GM19468 (cell line): ENCODE data around the gene EEA1.
"Not testable (repeated sequence)": the region's sequence is repeated elsewhere in the genome, so short reads cannot be mapped to it uniquely, and the experiment has no call there.

Source experiments
- ATAC-seq: cut with Tn5 transposase; IDR thresholded peaks from one replicate; pipeline ENCODE4 v1.9.1; 2021; ENCODE audit warnings: mild to moderate bottlenecking, moderate library complexity, moderate number of reproducible peaks; ENCODE audit not compliant: unreplicated experiment; ENCODE audit errors: extremely low read depth

Gene EEA1

DNA sequence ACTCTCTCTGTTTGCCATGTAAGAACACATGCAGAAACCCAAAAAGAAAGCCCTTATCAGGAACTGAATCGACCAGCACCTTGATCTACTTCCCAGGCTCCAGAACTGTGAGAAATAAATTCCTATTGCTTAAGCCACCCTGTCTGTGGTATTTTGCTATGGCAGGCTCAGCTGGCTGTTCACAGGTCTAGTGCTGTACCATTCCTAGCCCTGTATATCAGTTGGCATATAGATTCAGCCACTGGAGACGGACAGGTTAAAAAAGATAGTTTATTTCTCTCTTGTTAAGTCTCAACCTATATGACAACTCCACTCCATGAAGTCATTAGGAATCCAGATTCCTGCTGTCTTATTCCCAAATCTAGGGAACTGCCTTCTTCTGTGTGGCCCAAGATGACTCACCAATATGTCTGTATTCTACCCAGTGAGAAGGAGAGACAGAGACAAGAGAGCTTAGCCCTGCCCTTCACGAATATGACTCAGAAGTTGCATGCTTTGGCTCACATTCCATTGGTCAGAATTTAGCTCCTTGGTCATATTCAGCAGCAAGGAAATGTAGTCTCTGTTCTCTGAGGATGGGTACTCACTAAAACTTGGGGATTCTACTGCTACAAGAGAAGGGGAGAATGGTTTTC lies 169.3 kb downstream of the EEA1 start:
- no peak for ATAC-seq

DNA sequence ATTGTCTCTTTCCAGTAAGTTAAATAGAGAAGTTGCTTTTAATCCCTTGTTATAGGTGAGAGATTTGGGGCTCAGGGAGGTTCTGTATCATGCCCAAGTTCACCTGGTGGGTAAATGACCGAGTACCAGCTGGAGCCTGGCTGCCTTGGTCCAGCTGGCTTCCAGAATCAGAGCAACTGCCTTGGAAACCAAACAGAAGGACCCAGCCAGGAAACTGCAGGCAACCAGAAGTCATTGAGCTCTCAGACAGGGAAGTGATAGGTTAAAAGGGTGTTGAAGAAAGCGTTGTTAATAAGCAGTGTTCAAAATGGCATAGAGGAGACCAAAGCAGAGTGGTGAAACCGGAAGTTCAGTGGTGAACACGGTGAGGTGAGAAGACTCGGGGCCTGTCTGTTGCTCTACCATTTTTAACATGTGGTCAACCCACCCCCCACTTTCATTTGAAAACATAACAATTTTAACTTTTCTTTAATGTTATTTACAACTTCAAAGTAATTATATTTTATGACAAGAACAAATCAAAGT lies 171.4 kb downstream of the EEA1 start:
- ATAC-seq: no peak

DNA sequence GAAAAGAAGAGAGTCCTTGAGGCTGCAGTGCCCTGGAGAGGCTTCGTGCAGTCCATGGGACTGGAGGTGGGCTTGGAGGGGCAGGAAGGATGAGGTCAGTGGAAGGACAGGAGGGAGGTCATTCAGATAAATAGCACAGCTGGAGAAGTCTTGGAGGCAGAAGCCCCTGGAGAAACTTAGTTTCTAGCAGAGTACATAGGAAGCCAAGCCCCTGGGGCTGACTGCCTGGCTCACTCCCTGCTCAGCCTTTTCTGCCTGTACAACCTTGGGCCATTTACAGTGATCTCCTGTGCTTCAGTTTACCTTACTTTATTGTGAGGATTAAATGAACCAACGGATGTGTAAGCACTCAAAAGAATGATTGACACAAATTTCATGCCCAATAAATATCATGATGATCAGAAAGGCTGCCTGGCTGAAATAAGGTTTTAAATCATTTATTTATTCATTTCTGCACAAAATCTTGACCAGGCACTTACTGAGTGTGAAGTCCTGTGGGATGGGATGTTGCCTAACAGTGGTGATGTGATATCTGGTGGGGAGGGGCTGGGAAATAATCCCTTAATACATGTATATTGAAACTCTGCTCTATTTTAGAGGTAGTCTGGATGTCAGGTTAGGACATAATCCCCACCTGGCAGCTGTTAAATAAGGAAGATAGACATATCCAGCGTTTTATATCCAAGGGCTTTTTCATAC lies 172.0 kb downstream of the EEA1 start:
- ATAC-seq: no peak

DNA sequence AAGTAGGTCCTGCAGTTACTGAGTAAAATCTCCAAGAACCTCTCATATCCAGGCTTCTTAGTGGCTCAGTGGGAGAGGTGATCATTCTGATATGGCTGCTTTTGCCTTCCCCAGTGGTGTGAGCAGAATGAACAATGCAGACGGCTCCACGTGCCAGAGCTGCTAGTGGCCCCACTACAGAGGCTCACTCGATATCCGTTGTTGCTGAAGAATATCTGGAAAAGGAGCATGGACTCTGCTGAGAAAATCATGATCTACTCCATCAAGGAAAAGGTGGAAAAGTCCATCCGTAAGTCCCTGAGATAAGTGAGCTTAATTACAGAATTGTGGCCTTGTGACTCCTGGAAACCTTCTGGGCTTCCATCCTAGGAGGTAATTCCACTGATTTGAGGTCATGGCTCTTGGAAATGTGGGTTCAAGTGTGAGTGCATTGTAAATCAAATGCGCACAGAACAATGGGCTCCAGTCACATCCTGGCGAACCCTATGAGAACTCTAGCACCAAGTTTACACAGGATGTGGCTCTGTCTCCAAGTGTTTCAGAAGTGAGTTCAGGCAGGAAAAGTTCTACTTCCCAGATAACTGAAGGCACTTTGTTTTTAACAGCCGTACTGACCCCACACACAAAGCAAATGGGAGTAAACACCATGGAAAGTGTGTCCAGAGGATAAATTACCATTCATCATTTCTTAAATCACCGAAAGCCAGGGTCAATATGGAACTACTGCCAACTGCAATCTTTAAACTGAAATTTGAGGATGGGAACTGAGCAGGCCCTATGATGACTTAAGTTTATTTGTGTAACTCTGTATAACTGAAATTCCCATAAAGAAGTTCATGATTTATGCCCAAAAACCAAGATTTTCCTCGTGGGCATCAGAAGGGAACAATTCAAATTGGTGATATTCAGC lies 174.9 kb downstream of the EEA1 start:
- no peak for ATAC-seq

DNA sequence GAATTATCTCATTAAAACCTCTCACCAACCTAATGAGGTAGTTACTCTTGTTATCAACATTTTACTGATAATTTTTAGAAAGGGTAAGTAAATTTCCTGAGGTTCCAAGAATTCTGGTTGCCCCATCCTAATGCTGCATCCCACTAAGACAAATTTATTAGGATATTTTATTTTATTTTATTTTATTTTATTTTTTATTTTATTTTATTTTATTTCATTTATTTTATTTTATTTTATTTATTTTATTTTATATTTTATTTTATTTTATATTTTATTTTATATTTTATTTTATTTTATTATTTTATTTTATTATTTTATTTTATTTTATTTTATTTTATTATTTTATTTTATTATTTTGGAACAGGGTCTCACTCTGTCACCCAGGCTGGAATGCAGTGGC lies 179.4 kb downstream of the EEA1 start:
- not testable (repeated sequence) for ATAC-seq

DNA sequence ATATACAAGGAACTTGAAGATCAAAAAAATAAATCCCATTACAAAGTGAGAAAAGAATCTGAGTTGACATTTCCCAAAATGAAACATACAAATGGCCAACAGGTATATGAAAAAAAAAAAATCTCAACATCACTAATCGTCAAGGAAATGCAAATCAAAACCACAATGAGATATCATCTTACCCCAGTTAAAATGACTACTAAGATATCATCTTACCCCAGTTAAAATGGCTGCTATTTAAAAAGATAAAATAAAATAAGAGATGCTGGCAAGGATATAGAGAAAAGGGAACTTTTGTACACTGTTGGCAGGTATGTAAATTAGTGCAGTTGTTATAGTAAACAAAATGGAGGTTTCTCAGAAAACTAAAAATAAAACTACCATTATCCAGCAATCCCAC lies 181.9 kb downstream of the EEA1 start:
- no peak for ATAC-seq

DNA sequence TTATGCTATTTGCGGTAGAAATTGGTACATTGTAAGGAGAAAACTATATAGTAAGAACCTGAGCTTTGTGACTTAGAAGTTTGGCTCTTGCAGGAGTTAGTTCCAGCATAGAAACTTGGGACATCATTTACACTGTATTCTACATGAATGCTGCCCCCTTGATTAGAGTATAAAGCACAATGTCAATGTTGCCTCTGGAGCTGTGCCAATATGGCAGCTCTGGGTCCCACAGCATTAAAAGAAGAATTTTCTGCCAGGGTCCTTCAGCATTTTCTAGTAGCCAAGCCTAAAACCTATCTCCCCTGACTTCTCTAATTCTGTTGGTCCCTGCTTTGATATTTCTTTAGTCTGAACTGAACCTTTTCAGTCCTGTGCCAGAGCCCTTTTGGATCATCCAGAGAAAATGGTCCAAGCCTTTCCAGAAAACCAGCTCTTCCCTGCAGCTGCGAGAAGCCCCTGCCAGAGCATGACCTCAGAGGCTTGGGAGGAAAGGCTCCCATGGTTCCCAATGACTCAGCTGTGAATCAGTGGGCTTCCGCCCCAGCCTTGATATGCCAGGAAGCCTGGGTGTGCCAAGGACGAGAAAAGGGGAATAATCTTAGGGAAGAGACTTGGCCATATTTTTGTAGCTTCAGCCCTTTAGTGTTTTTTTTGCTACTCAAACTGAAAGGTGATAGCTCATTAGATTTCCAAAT lies 183.1 kb downstream of the EEA1 start:
- no peak for ATAC-seq

DNA sequence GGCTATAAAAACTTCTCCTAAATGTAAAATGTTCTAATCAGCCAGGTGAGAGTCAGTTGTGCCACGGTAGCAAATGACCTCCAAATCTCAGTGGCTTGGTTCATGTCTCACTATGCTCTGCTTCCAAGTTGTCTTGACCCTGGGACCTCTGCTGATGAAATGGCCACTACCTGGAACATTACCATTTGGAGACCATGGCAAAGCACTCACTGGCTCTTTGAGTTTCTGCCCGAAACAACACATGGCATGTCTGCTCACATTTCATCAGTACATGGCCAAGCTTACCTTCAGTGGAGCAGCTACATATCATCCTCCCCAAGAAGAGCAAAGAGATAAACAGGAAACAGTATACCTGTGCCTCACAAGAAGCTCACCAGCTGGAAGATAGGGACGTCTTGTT lies 186.1 kb downstream of the EEA1 start:
- ATAC-seq: no peak

DNA sequence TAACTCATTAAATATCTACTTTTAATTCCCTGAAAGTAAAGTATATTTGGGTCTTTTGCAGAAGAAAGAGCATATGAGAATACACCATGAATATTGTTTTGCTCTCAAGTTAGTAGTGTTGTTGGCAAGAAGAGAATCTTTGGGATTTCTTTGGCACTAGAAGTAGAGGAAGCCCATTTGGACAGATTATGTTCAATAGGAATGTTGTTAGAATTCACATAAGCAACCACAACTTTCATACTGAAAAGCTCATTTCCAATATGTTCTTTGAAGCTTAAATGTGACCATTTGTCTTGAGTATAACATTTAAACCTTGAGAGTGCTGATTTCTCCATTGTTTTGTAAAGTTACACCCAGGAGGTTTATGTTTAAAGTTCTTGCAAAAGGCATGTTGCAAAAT lies 188.7 kb downstream of the EEA1 start:
- no peak for ATAC-seq

DNA sequence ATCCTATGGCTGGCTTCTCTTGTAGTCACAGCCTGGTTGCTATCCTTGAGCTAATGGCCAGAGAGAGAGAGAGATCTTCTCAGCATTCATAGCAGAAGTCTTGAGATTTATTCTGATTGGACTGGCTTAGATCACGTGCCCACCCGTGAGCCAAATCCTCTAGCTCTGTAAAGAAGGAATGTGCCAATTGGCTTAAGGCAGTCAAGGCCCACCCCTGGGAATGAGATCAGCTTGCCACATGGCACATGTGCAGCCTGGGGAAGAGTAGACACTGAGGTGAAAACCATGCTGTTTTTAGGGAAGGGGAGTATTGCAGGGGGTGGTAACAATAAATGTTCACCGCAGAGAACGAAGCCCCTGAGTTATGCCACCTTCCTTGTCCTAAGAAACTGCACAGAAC lies 190.0 kb downstream of the EEA1 start:
- no peak for ATAC-seq

DNA sequence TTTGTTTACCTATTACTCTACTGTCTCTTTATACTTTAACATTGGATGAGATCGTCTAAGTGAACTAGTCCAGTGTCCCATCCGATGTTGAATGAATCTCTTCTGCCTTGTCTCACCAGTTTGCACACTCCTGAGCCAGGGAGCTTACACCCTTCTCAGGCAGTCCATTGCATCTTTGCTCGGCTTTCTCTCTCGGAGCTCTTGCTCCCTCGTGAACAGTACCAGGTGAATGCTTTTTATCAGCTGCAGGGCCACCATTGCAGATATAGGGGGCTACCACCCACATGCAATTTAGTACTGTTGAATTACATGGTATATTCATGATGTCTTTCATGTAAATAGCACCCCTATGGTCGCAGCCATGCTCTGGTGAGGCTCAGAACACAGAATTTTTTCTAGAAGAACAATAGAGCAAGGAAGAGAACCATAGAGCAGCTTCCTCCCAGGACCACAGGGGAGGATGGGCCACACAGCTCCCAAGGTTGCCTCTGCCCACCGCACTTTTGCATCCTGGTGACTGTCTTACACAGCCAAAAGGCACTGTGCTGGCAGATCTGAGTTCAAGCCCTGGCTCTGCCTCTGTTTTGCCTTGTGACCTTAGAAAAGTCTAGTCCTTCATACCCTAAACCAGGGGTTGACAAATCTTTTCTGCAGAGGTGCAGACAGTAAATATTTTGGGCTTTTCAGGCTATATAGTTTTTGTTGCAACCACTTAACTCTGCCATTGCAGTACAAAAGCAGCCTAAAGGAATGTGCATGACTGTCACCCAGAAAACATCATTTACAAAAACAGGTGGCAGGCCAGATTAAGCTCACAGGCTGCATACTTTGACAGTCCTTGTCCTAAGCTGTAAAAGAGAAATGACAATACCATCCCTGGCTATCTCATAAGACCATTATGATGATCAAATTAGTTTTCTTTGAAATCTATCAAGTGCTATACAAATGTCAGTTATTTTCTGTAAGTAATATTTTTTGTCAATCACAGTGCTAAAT lies 190.9 kb downstream of the EEA1 start:
- ATAC-seq: no peak

DNA sequence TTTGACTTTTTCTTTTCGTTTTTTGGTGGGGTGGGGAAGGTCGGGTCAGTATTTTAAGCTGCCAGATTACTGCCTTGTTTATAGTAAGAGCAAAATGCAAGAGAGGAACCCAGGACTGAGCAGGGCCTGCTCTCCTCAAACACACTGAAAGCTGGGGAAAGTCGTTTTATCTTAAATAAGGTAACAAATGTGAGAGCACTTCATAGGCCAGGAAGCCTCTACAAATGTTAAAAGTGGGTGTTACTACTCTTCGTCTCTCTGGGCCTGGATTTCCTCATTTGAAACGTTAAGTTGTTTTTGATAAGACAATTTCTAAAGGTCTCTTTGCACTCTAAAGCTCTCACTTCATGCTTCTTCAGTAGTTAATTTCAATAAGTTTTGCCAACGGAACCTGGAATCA lies 192.5 kb downstream of the EEA1 start:
- ATAC-seq: no peak

DNA sequence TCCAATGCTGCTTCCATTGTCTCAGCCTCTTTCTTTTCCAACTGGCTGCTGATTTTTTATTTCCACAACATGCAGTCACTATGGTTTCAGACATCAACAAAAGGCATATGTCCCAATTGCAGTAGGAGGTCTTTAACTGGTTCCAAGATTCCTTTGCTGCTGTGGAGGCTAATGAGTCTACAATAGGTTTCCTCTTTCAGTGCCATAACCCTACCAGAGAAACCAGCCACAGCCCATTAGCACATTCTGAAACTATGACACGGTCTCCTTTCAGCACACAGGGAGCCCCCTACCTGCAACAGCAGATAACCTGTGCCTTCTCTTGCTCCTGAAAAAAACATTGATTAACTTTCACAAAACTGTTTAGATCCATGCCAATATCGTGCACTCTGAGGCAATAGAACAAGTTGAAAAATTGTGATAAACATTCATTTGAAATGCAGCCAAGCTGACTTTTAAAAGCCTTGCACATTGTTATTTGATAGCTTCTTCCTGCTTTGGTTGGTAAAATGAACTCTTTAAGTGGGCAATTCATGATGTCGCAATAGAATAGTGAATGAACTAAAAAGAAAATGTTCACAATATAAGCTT lies 193.9 kb downstream of the EEA1 start:
- no peak for ATAC-seq

DNA sequence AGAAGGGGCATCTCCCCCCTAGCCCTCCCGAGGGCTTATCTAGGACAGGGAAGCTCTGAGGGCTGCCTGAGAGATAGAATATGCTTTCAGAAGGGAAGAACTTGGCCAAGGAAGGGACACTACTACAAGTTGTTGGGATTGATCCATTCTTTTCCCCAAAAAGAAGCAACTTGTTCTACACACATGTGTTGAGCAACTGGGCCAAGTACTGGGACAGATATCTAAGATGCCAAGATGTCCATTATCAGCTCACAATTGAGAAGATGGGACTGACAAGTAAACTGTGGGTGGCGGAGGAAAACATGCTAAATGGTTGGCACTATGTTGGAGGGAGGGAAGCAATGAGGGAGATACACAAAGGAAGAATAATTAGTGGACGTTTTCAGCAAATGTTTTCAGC lies 195.4 kb downstream of the EEA1 start:
- ATAC-seq: no peak

DNA sequence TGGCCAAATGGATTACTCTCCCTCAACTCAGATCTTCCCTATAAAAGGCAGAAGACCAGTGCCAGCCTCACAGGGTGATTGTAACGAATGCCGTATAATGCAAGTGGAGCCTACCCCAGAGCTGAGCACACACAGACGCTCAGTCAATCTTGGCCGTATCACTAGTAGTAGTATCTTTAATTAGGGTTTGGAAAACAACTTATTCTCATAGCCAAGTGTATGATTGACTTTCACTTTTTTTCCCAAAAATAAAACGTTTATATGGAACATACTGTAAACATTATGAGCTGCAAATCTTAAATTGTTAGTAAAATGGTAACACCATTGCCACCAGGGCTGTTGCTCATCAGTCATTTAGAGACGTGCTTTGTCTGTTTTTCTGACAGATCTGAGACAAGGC lies 195.9 kb downstream of the EEA1 start:
- no peak for ATAC-seq

DNA sequence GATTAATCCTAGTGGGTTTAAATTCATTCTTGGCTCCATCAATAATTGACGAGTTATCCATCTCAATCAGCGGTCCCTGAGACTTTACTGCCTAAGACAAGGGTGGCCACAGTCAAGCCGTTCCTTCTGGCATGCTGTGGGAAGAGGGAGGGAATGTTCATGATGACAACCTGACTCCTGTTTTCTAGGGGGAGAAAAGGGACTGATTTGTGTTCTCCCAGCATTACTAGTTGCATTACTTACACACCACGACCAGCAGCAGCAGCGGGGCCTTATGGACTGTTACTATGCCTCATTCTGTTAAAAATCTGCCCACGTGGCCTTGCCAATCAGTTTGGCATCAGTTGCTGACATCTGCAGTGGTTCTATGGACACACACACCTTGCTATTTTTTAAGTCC lies 196.4 kb downstream of the EEA1 start:
- ATAC-seq: no peak

DNA sequence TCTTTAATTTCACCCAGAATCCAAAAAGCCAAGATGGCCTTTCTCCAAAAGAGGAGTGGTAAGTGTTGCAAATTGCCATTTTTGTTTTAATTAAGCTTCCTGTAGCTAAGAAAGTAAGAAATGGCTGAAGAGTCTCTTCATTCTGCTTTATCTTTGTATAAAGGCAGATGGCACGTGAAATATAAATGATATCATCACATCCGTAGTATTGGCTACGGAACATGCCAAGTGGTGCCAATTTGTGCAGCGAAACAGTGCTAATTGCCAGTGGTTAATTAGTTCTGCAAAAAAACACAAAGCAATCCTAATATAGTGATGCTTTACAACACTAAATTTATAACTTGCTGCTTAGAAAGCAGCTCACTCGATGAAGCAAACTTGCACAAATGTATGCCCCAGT lies 196.9 kb downstream of the EEA1 start:
- ATAC-seq: no peak

DNA sequence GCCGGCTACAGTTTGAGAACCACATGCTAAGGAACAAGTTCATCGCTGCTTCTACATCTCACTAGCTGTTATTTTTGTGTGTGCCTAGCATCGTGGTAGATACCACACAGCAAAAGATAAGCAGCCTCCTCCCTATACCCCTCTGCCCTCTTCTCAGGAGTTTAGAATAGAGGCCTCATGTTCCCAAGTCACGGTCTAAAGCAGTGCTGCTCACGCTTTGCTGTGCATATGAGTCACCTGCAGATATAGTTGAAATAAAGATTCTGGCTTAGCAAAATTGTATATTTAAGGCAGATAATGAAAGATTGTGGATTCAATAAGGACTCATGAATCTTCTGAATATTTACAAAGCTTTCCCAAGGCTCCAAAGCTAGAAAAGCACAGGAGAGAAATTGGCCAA lies 198.3 kb downstream of the EEA1 start:
- no peak for ATAC-seq

DNA sequence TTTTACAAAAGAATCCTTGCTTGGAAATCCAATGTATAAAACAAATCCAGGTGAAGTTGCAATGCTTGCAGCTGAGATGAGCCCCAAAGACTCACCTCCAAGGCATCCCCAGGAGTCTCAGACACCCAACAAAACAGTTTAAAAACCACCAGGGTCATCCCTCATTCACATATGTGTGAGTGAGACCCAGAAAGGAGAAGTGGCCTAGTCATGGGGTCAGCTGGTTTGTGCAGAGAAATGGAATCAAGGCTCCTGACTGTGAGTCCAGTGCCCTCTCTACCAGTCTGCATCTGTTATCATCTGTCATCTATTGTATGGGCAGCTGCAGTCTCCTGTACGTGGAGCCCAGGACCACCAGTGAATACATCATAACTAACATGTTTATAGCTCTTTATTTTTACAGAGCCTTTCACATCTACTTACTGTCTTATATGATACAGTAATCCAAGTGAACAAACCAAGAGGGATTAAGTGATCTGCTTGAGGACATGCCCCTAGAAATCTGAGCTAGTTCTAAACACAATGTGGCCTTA lies 199.3 kb downstream of the EEA1 start:
- no peak for ATAC-seq
